ENCODE measurements around the gene STXBP6.

STXBP6 gene

DNA sequence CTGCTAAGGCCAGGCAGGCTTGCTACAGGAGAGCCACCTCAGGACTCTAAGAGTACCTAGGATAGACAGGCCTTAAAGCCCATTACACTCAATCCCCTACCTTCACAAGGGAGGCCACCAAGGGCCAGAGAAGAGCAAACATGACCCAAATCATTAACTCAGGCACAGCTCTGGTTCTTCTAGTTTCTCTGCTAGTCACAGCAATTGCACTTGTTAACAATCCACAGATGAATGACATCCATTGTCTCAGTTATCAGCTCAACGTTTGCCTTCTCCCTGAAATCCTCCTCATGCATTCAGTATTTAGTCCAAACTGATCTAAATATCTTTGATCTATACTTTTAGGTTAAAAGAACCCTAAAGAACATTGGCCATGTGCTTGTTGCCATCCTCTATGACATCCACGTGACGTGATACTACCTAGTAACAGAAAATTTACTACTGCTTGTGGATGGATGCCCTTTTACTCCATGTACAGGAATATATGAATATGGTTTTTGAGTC lies 164.5 kb downstream of the STXBP6 start:
- H3K27ac ChIP-seq, result no peak overlapping the region
- TF ChIP-seq ZFX (IDR thresholded peaks at IDR 0.05), result no peak
- TF ChIP-seq, protein P1, sequence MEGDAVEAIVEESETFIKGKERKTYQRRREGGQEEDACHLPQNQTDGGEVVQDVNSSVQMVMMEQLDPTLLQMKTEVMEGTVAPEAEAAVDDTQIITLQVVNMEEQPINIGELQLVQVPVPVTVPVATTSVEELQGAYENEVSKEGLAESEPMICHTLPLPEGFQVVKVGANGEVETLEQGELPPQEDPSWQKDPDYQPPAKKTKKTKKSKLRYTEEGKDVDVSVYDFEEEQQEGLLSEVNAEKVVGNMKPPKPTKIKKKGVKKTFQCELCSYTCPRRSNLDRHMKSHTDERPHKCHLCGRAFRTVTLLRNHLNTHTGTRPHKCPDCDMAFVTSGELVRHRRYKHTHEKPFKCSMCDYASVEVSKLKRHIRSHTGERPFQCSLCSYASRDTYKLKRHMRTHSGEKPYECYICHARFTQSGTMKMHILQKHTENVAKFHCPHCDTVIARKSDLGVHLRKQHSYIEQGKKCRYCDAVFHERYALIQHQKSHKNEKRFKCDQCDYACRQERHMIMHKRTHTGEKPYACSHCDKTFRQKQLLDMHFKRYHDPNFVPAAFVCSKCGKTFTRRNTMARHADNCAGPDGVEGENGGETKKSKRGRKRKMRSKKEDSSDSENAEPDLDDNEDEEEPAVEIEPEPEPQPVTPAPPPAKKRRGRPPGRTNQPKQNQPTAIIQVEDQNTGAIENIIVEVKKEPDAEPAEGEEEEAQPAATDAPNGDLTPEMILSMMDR (conservative IDR thresholded peaks at IDR 0.05), result no peak

DNA sequence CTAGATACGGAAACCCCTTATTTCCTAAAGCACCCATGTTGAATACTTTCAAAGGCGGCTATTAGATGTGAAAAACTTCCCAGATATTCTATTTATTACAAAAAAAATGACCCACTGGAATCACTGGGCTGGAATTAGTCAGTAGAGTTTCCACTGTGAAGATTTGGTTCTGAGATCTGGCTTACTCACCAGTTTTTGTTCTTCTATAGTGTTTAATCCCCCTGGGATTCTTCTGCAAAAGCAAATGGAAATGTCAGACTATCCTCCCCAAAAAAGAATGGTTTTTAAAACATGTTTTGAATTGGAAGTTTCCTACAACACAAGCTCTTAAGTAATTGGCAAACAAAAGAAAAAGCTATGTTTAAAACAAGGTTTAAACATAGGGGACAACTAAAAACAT lies 166.4 kb downstream of the STXBP6 start:
- H3K27ac ChIP-seq, result no peak overlapping the region
- no peak for TF ChIP-seq ZFX (IDR thresholded peaks at IDR 0.05)
- TF ChIP-seq, protein P1 (conservative IDR thresholded peaks at IDR 0.05), result no peak

DNA sequence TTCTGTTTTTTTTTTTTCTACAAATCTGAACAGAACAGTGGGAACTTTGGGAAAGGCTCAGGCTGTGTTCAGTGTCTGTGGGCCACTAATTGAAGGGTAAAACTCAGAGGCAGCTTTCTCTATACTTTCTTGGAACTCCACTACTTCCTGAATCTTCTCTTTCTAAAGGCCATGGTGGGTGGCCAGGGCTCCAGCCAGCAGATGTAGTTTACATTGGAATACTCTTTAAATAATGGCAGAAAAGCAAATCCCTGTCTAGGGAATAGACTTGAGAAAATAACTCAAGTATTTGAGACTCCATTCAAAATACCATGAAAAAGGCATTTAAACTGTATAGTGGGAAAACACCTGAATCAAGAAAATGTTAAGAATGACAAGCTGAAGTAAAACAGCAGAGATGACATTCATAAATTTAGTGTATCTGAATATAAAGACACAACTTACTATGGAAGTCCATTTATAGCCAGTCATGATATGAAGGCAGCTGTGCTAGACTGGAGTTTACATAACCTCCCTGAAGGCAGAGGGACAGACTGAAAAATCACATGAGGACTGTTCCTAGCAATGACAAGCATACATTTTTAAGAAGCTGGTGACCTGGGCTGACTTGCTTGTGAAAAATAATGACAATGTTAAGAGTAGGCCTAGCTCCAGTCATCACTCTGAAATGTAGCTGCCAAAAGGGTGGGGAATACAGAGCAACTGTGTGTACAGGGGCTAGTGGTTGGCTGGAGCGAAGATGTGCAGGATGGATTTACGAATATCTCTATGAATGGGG lies 168.6 kb downstream of the STXBP6 start:
- TF ChIP-seq, protein P1 (conservative IDR thresholded peaks at IDR 0.05), result no peak
- no peak for TF ChIP-seq ZFX (IDR thresholded peaks at IDR 0.05)
- no peak overlapping the region for H3K27ac ChIP-seq

DNA sequence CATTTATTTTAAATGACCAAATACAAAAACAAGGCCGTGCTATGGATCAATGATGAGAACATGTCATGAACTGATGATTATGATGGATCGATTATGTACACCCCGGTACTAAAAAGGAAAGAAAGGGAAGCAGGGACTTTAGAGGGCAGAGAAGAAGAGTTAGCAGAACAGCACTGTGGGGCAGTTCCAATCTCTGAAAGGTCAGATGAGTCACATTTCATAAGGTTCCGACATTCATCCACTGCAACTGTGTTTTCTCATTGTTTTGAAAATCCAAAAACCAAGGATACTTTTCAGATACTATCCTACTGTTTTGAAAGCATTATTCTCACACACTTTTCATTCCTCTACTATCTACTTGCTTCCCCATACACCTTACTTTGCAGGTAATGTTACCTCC lies 169.3 kb downstream of the STXBP6 start:
- H3K27ac ChIP-seq, result no peak overlapping the region
- TF ChIP-seq ZFX (IDR thresholded peaks at IDR 0.05), result no peak
- TF ChIP-seq, protein P1 (conservative IDR thresholded peaks at IDR 0.05), result no peak

DNA sequence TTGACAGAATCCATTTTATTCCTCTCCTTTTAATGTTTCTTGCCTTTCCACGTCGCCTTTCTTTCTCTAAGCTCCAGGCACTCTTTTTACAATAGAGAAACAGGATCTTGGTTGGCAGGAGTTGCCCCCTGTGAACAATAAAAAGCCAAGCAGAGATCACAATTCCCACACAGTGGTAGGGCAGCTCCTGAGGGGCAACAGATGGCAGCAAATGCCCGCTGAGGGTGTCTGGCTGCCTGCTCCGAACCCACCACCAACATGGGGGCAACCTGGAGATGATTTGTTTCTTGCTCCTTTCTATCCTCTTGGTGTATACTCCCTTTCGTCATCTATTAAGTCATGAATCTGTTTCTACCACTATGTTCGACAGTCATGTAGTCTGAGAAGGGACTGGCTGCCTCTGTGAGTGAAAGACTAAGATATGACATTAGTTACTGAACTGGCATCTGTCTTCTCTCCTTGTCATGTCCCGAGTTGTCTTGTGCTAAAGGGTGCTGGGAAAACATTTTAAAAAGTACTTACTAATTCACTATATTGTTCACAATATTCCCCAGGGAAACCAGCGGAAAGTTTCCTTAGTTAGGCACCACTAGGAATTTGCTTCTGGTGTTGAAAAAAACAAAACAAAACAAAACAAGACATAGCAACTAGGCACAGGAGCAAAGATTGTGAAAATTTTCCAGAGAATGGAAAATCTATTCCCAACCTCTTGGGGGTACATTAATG lies 170.1 kb downstream of the STXBP6 start:
- no peak overlapping the region for H3K27ac ChIP-seq

DNA sequence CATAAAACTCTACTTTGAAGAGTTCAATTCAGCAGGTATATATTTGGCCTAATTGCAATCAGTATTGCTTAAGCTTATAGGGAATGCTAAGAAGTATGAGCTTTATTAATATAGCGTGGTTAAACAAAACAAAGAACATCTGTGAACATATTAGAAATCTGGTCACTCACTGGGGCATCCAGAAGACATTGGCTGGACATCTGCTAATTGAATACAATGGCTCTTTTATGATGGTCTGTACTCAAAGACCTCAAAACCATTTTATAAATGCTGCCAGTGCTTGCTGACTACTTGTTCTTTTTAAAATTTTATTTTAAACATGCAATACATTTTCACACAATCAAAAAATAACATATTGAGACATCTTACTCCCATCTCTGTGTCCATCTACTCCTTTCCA lies 173.0 kb downstream of the STXBP6 start:
- TF ChIP-seq ZFX (IDR thresholded peaks at IDR 0.05), result no peak
- TF ChIP-seq, protein P1 (conservative IDR thresholded peaks at IDR 0.05), result no peak

More for the DNA sequence above, 170.1 kb downstream of the STXBP6 start:
- TF ChIP-seq, protein P1 (conservative IDR thresholded peaks at IDR 0.05), result no peak
- no peak for TF ChIP-seq ZFX (IDR thresholded peaks at IDR 0.05)

More for the DNA sequence above, 173.0 kb downstream of the STXBP6 start:
- H3K27ac ChIP-seq, result no peak overlapping the region

Data from C4-2B (cell line).